Smooth muscle cell (in vitro differentiated cells): Measurements from ENCODE around the gene RELL2. TPM values are rescaled to one million over a fixed set of nuclear protein-coding genes. Genes with fewer than 3 reads are reported as not detected.

ENCODE experiments used
- DNase-seq: peaks from one replicate; lab custom pipeline; 2025; ENCODE audit not compliant: unreplicated experiment; lab: John Stamatoyannopoulos, UW
- H2AFZ ChIP-seq: fragments of 200-600 bp; sonication (generic); 2 replicates; pipeline ENCODE4 v1.6.0; 2016; ENCODE audit warnings: antibody characterized with exemption, low read depth, mild to moderate bottlenecking
- H3F3A ChIP-seq: fragments of 200-600 bp; sonication (generic); 2 replicates; pipeline ENCODE4 v1.6.0; 2017; ENCODE audit warnings: antibody characterized with exemption, low read depth
- H3K27ac ChIP-seq: fragments of 200-600 bp; sonication (generic); 2 replicates; pipeline ENCODE4 v1.5.1; 2016; ENCODE audit warnings: low read depth, mild to moderate bottlenecking
- H3K27me3 ChIP-seq: fragments of 200-600 bp; sonication (generic); 2 replicates; pipeline ENCODE4 v1.6.1; 2016; ENCODE audit warnings: low read depth, mild to moderate bottlenecking
- H3K36me3 ChIP-seq: fragments of 200-600 bp; sonication (generic); 2 replicates; pipeline ENCODE4 v1.5.1; 2016; ENCODE audit warnings: low read depth
- H3K4me1 ChIP-seq: fragments of 200-600 bp; sonication (generic); 2 replicates; pipeline ENCODE4 v1.5.1; 2016; ENCODE audit warnings: low read depth
- H3K4me2 ChIP-seq: fragments of 200-600 bp; sonication (generic); 2 replicates; pipeline ENCODE4 v1.6.0; 2016; ENCODE audit warnings: mild to moderate bottlenecking
- H3K4me3 ChIP-seq: fragments of 200-600 bp; sonication (generic); 2 replicates; pipeline ENCODE4 v1.5.1; 2016; ENCODE audit warnings: mild to moderate bottlenecking
- H3K79me2 ChIP-seq: fragments of 200-600 bp; sonication (generic); 2 replicates; pipeline ENCODE4 v1.6.0; 2016; ENCODE audit warnings: low read depth, mild to moderate bottlenecking
- H3K9ac ChIP-seq: fragments of 200-600 bp; sonication (generic); 2 replicates; pipeline ENCODE4 v1.6.0; 2016; ENCODE audit warnings: low read depth
- H3K9me3 ChIP-seq: fragments of 200-600 bp; sonication (generic); replicated peaks from 2 replicates; pipeline ENCODE4 v1.5.1; 2016; ENCODE audit warnings: low read depth
- H4K20me1 ChIP-seq: fragments of 200-600 bp; sonication (generic); 2 replicates; pipeline ENCODE4 v1.6.0; 2016; ENCODE audit warnings: low read depth
- WGBS: methylation state at CpG from one replicate; pipeline ENCODE4 v1.1.7; 2016; ENCODE audit warnings: low lambda C conversion rate; 5-methylcytosine and 5-hydroxymethylcytosine counted together
- polyA plus RNA-seq: library from polyadenylated mRNA; unstranded; fragments of >200 nt; fragmentation: Nextera tagmentation; extraction: Ambion mirVana; gene quantifications from 2 replicates; pipeline ENCODE4 v1.2.1, GENCODE V29; 2016
- total RNA-seq: library from RNA; depleted of rRNA; stranded (reverse); fragments of >200 nt; gene quantifications from 2 replicates; pipeline ENCODE4 v1.2.3, GENCODE V29; 2014
- TF ChIP-seq, protein P1 (sequence below): fragments of 200-600 bp; sonication (generic); IDR thresholded peaks from 2 replicates; pipeline ENCODE4 v1.5.1; 2017; ENCODE audit warnings: borderline replicate concordance, mild to moderate bottlenecking, antibody characterized with exemption; ENCODE audit not compliant: insufficient read depth, poor library complexity, severe bottlenecking

Gene RELL2
- total and polyA plus RNA-seq, 2 experiments from 2014 or later = 4.2 to 8.7 TPM

GRCh38 chr5:141603923-141604717 lies 32.7 kb upstream of the RELL2 start:
- no peaks in the 10 kb centered on the region for H3K9me3 ChIP-seq
- TF ChIP-seq, protein P1, sequence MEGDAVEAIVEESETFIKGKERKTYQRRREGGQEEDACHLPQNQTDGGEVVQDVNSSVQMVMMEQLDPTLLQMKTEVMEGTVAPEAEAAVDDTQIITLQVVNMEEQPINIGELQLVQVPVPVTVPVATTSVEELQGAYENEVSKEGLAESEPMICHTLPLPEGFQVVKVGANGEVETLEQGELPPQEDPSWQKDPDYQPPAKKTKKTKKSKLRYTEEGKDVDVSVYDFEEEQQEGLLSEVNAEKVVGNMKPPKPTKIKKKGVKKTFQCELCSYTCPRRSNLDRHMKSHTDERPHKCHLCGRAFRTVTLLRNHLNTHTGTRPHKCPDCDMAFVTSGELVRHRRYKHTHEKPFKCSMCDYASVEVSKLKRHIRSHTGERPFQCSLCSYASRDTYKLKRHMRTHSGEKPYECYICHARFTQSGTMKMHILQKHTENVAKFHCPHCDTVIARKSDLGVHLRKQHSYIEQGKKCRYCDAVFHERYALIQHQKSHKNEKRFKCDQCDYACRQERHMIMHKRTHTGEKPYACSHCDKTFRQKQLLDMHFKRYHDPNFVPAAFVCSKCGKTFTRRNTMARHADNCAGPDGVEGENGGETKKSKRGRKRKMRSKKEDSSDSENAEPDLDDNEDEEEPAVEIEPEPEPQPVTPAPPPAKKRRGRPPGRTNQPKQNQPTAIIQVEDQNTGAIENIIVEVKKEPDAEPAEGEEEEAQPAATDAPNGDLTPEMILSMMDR = no peak
- peaks cover 80% of the 10 kb centered on the region for H3K79me2 ChIP-seq
- H3K9ac ChIP-seq = peak overlapping the region; percentile 65
- no peak overlapping the region for H3K4me3 ChIP-seq
- peaks cover 23% of the 10 kb centered on the region for H4K20me1 ChIP-seq
- peak overlapping the region; percentile 8 for H3K4me2 ChIP-seq
- H3K27me3 ChIP-seq = no peaks in the 10 kb centered on the region
- no peak overlapping the region for H2AFZ ChIP-seq
- H3K4me1 ChIP-seq = no peaks in the 10 kb centered on the region
- peak overlapping the region; percentile 81 for H3K27ac ChIP-seq
- DNase-seq = no peak
- H3K36me3 ChIP-seq = no peaks in the 10 kb centered on the region
- 73% methylated on average over 6 of the region's 6 CpGs for WGBS
- H3F3A ChIP-seq = no peaks in the 10 kb centered on the region

GRCh38 chr5:141605523-141606277 lies 31.1 kb upstream of the RELL2 start:
- Histone ChIP-seq H3K79me2 (peaks cover 80% of the 10 kb centered on the region), H3K27ac (peak overlapping the region; percentile 81), H3K9ac (peak overlapping the region; percentile 51)

GRCh38 chr5:141608046-141608445 lies 28.8 kb upstream of the RELL2 start:
- Histone ChIP-seq H3K4me2 (no peak overlapping the region), H3K79me2 (peaks cover 80% of the 10 kb centered on the region), H2AFZ (no peak overlapping the region), H3K9ac (no peak overlapping the region), H3F3A (no peaks in the 10 kb centered on the region), H3K36me3 (no peaks in the 10 kb centered on the region), H3K4me3 (no peak overlapping the region), H3K9me3 (no peaks in the 10 kb centered on the region), H3K27ac (no peak overlapping the region), H3K27me3 (no peaks in the 10 kb centered on the region), H3K4me1 (no peaks in the 10 kb centered on the region), H4K20me1 (peaks cover 24% of the 10 kb centered on the region)
- no peak for DNase-seq
- WGBS = 83% methylated on average over 2 of the region's 2 CpGs
- TF ChIP-seq, protein P1 = no peak

More at GRCh38 chr5:141605523-141606277, 31.1 kb upstream of the RELL2 start:
- Histone ChIP-seq H3K4me1 (no peaks in the 10 kb centered on the region), H3K9me3 (no peaks in the 10 kb centered on the region), H4K20me1 (peaks cover 21% of the 10 kb centered on the region), H3K27me3 (no peaks in the 10 kb centered on the region), H3F3A (no peaks in the 10 kb centered on the region), H3K4me2 (no peak overlapping the region), H3K36me3 (no peaks in the 10 kb centered on the region), H2AFZ (no peak overlapping the region), H3K4me3 (no peak overlapping the region)
- TF ChIP-seq, protein P1 = no peak
- no peak for DNase-seq
- 91% methylated on average over 6 of the region's 6 CpGs for WGBS
